Measurements from ENCODE around the gene LRMDA. TPM values are rescaled to one million over a fixed set of nuclear protein-coding genes. Genes with fewer than 3 reads are reported as not detected.

Gene LRMDA
- total and polyA plus RNA-seq, 2 of the 8 experiments (the other 6 are each of a cell fraction or from before 2014, with no cell fraction given): 0.86 to 2.8 TPM

DNA sequence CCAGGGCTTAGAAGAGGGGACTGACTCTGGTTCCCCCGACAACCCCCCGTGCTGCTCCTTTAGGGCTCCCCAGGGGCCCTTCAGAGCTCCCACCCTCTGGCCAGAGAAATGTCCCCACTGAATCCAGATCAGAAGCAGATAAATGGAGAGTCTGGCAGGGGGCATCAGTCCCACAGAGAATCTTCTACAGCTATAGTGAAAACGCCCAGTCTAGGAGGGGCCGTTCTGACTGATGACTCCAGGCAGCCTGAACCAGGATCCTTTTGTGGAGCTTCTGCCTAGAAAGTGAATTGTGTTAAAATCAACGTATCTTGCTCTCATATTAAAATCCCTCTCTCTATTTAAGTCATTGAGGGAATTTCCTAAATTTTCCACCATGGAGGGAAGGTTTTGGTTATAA, 471.4 kb downstream of the LRMDA start:
- ChIA-PET CTCF (ENCODE audit: partially characterized antibody) (interaction anchor here (0.8 to 1.5 kb wide), 2 partner anchors 18 to 25 kb away, joined by 3 to 4 read pairs; no protein-coding TSS in a partner anchor), POLR2A (ENCODE audit: partially characterized antibody) (no interaction called here)
- no peak overlapping the region for H2AFZ ChIP-seq (ENCODE audit: low read length)
- H3K18ac ChIP-seq (ENCODE audit: extremely low read depth, low read length): no peak overlapping the region
- H2BK5ac ChIP-seq (ENCODE audit: low read depth, low read length): no peak overlapping the region
- no peaks in the 10 kb centered on the region for H3K27me3 ChIP-seq (replicated peaks in 1 of 4; ENCODE audit: control insufficient read depth in 3 of 4, extremely low read depth in 1 of 4, insufficient read depth in 3 of 4, low read length in 3 of 4)
- no peak overlapping the region for H2BK15ac ChIP-seq (ENCODE audit: low read length)
- H3K79me2 ChIP-seq (ENCODE audit: control insufficient read depth in 1 of 2, insufficient read depth in 2 of 2, low read length in 2 of 2): no peaks in the 10 kb centered on the region
- no peaks in the 10 kb centered on the region for H4K20me1 ChIP-seq (replicated peaks in 1 of 2; ENCODE audit: control insufficient read depth in 1 of 2, insufficient read depth in 2 of 2, low read length in 2 of 2)
- H3K4me2 ChIP-seq (ENCODE audit: insufficient read depth in 1 of 2, low read depth in 2 of 2, low read length in 2 of 2): no peak overlapping the region
- no peaks in the 10 kb centered on the region for H3K9me3 ChIP-seq (ENCODE audit: insufficient read depth in 2 of 2, low read depth in 1 of 2, low read length in 1 of 2)
- no peak overlapping the region for H3K56ac ChIP-seq (replicated peaks; ENCODE audit: insufficient read length, low read depth, low read length)
- H3K4me1 ChIP-seq (replicated peaks in 1 of 4; ENCODE audit: control insufficient read depth in 3 of 4, insufficient read depth in 4 of 4, low read length in 3 of 4): 0 out of 7 replicates have a peak, but pooled peaks cover 0 to 2% (median 0%) of the 10 kb centered on the region in 4 experiments
- 94% methylated on average over 5 of the region's 5 CpGs; no CpG with 5 or more reads in 1 of the 2 experiments for WGBS, 2 experiments (ENCODE audit: extremely low coverage in 1 of 2, insufficient coverage in 1 of 2, insufficient read length in 1 of 2, insufficient replicate concordance in 2 of 2, low coverage in 1 of 2, low lambda C conversion rate in 2 of 2, missing lambda C conversion rate in 1 of 2)
- no peaks in the 10 kb centered on the region for H3K23me2 ChIP-seq (ENCODE audit: low read depth, low read length)
- no peak overlapping the region for H3K4ac ChIP-seq (replicated peaks; ENCODE audit: insufficient read length, low read depth, low read length)
- no peak overlapping the region for H4K5ac ChIP-seq (ENCODE audit: insufficient read length, low read depth, low read length)
- H3K36me3 ChIP-seq (ENCODE audit: control insufficient read depth in 2 of 4, insufficient read depth in 4 of 4, low read length in 3 of 4): no peaks in the 10 kb centered on the region
- no peak overlapping the region for H4K8ac ChIP-seq (ENCODE audit: extremely low read depth, insufficient read depth, low read length)
- DNase-seq (ENCODE audit: low read depth in 1 of 2, low spot score in 2 of 2) (no peak), FAIRE-seq (no peak)
- no peak overlapping the region for H3K9ac ChIP-seq (replicated peaks in 1 of 4; ENCODE audit: extremely low read depth in 1 of 4, low read depth in 3 of 4, low read length in 3 of 4)
- H2BK120ac ChIP-seq (replicated peaks; ENCODE audit: low read depth, low read length): no peak overlapping the region
- no peaks in the 10 kb centered on the region for H3K79me1 ChIP-seq (ENCODE audit: low read depth, low read length)
- H4K91ac ChIP-seq (replicated peaks; ENCODE audit: insufficient read length, low read length): no peak overlapping the region
- H2BK20ac ChIP-seq (ENCODE audit: low read length): no peak overlapping the region
- no peak overlapping the region for H3K14ac ChIP-seq (ENCODE audit: insufficient read length)
- H3K23ac ChIP-seq (ENCODE audit: insufficient read length): no peak overlapping the region
- H2BK12ac ChIP-seq (ENCODE audit: low read depth, low read length): no peak overlapping the region
- H3K27ac ChIP-seq (ENCODE audit: low read depth, low read length): no peak overlapping the region
- TF ChIP-seq TAF7 (optimal IDR thresholded peaks at IDR 0.05; ENCODE audit: borderline replicate concordance, low read depth, low read length): no peak
- TF ChIP-seq TAF1 (IDR thresholded peaks at IDR 0.05; ENCODE audit: low read depth, low read length): no peak
- no peak for TF ChIP-seq POLR2AphosphoS5 (IDR thresholded peaks at IDR 0.05; ENCODE audit: low read depth, low read length)
- TF ChIP-seq CHD2 (IDR thresholded peaks at IDR 0.05; ENCODE audit: low read length): no peak
- no peak for TF ChIP-seq EGR1 (IDR thresholded peaks at IDR 0.05; ENCODE audit: borderline replicate concordance, low read depth, low read length)
- TF ChIP-seq EP300 (IDR thresholded peaks at IDR 0.05; ENCODE audit: borderline replicate concordance in 1 of 2, low read depth in 2 of 2, low read length in 2 of 2): no peak
- no peak for TF ChIP-seq NRF1 (IDR thresholded peaks at IDR 0.05; ENCODE audit: low read depth, low read length)
- TF ChIP-seq RBBP5 (IDR thresholded peaks at IDR 0.05; ENCODE audit: borderline replicate concordance, low read depth, low read length): no peak
- no peak for TF ChIP-seq CBX8 (IDR thresholded peaks at IDR 0.05; ENCODE audit: borderline replicate concordance, low read depth, low read length)
- TF ChIP-seq, protein P1, sequence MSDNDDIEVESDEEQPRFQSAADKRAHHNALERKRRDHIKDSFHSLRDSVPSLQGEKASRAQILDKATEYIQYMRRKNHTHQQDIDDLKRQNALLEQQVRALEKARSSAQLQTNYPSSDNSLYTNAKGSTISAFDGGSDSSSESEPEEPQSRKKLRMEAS (IDR thresholded peaks at IDR 0.05): no peak
- TF ChIP-seq JUN (IDR thresholded peaks at IDR 0.05; ENCODE audit: low read depth, low read length): no peak
- no peak for TF ChIP-seq TCF12 (IDR thresholded peaks at IDR 0.05; ENCODE audit: low read depth, low read length)
- no peak overlapping the region for H3K4me3 ChIP-seq (ENCODE audit: extremely low read depth in 1 of 4, insufficient read depth in 2 of 4, low read depth in 3 of 4, low read length in 4 of 4)
- no peak overlapping the region for H2AK5ac ChIP-seq (ENCODE audit: low read depth, low read length)
